GM23338 (cell line): Measurements from ENCODE around the gene BLOC1S1.

Source experiments
- EZH2 ChIP-seq: fragments of 200-600 bp; sonication (generic); IDR thresholded peaks from one replicate; pipeline ENCODE4 v1.8.0; 2017; ENCODE audit warnings: antibody characterized with exemption, mild to moderate bottlenecking, low read depth; ENCODE audit not compliant: unreplicated experiment
- EZH2phosphoT487 ChIP-seq: fragments of 200-600 bp; sonication (generic); IDR thresholded peaks from one replicate; pipeline ENCODE4 v1.8.1; 2018; ENCODE audit warnings: antibody characterized with exemption; ENCODE audit not compliant: unreplicated experiment
- ZNF331 ChIP-seq: fragments of 250-450 bp; sonication (Bioruptor Pico); IDR thresholded peaks from 2 replicates; pipeline ENCODE4 v1.5.0; 2020; ENCODE audit warnings: low read depth, mild to moderate bottlenecking, moderate library complexity
- TF ChIP-seq, protein P1 (sequence below), 2 experiments: fragments of 200-600 bp in 1 of 2; sonication (generic) in 1 of 2; conservative IDR thresholded peaks; 2 replicates each; pipeline versions ENCODE4 v1.5.1 to v1.6.1; 2016 to 2017; ENCODE audit warnings: antibody characterized with exemption in 2 of 2, low read depth in 2 of 2, mild to moderate bottlenecking in 2 of 2, moderate library complexity in 1 of 2

- TF ChIP-seq EZH2phosphoT487: no peak
- TF ChIP-seq, protein P1, sequence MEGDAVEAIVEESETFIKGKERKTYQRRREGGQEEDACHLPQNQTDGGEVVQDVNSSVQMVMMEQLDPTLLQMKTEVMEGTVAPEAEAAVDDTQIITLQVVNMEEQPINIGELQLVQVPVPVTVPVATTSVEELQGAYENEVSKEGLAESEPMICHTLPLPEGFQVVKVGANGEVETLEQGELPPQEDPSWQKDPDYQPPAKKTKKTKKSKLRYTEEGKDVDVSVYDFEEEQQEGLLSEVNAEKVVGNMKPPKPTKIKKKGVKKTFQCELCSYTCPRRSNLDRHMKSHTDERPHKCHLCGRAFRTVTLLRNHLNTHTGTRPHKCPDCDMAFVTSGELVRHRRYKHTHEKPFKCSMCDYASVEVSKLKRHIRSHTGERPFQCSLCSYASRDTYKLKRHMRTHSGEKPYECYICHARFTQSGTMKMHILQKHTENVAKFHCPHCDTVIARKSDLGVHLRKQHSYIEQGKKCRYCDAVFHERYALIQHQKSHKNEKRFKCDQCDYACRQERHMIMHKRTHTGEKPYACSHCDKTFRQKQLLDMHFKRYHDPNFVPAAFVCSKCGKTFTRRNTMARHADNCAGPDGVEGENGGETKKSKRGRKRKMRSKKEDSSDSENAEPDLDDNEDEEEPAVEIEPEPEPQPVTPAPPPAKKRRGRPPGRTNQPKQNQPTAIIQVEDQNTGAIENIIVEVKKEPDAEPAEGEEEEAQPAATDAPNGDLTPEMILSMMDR (conservative IDR thresholded peaks at IDR 0.05; ENCODE audit: low read depth in 2 of 2): no peak
- no peak for TF ChIP-seq EZH2
- no peak for TF ChIP-seq ZNF331
Measured at GRCh38 chr12:55711786-55712553, 3.9 kb upstream of the BLOC1S1 start.
